ENCODE results near the gene ATP8B2.

Gene ATP8B2

GRCh38 chr1:154386643-154387352, 61.5 kb downstream of the ATP8B2 start:
- Histone ChIP-seq H3K36me3 (ENCODE audit: insufficient read depth) (no peaks in the 10 kb centered on the region), H3K9ac (no peak overlapping the region), H3K27ac (no peak overlapping the region), H3K4me3 (IDR thresholded peaks at IDR 0.05; ENCODE audit: insufficient read depth, low read depth, low read length) (no peak overlapping the region), H4K20me1 (ENCODE audit: insufficient read depth) (no peaks in the 10 kb centered on the region), H3K4me2 (no peak overlapping the region), H3K79me2 (ENCODE audit: insufficient read depth, low read depth) (no peaks in the 10 kb centered on the region), H2AFZ (ENCODE audit: low read depth) (no peak overlapping the region), H3K4me1 (ENCODE audit: low read depth, poor library complexity, severe bottlenecking) (peaks cover 13% of the 10 kb centered on the region), H3K27me3 (ENCODE audit: insufficient read depth, low read depth) (no peaks in the 10 kb centered on the region)
- TF ChIP-seq, protein P1, sequence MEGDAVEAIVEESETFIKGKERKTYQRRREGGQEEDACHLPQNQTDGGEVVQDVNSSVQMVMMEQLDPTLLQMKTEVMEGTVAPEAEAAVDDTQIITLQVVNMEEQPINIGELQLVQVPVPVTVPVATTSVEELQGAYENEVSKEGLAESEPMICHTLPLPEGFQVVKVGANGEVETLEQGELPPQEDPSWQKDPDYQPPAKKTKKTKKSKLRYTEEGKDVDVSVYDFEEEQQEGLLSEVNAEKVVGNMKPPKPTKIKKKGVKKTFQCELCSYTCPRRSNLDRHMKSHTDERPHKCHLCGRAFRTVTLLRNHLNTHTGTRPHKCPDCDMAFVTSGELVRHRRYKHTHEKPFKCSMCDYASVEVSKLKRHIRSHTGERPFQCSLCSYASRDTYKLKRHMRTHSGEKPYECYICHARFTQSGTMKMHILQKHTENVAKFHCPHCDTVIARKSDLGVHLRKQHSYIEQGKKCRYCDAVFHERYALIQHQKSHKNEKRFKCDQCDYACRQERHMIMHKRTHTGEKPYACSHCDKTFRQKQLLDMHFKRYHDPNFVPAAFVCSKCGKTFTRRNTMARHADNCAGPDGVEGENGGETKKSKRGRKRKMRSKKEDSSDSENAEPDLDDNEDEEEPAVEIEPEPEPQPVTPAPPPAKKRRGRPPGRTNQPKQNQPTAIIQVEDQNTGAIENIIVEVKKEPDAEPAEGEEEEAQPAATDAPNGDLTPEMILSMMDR (conservative IDR thresholded peaks at IDR 0.05; ENCODE audit: low read depth, low read length) = no peak

GRCh38 chr1:154391086-154391770, 65.9 kb downstream of the ATP8B2 start:
- H2AFZ ChIP-seq (ENCODE audit: low read depth) = no peak overlapping the region

DNA sequence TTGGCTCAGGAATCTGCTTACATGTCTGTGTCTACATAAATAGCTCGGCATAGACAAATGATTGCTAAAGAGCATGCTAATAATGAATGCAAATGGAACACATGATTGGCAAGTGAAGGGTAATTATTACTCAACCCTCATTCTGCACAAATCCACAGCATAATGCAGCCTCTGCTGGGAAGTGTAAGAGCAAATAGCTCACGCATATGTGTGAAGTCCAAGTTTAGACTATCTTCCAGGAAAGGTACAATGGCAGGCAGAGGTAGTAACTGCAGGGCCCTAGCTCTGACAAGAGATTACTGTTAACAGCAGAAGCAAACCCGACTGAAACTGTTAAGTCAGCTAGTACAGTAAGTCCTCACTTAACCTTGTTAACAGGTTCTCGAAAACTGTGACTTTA, 72.8 kb downstream of the ATP8B2 start:
- peak overlapping the region; percentile 9; the same call in 1 of the 2 replicates for H3K9ac ChIP-seq
- H3K79me2 ChIP-seq (ENCODE audit: insufficient read depth, low read depth) = no peaks in the 10 kb centered on the region
- peak overlapping the region; percentile 56 for H3K27ac ChIP-seq
- TF ChIP-seq, protein P1 (conservative IDR thresholded peaks at IDR 0.05; ENCODE audit: low read depth, low read length) = no peak
- H2AFZ ChIP-seq (ENCODE audit: low read depth) = peak overlapping the region; percentile 48
- peaks cover 50% of the 10 kb centered on the region for H3K4me1 ChIP-seq (ENCODE audit: low read depth, poor library complexity, severe bottlenecking)
- H3K36me3 ChIP-seq (ENCODE audit: insufficient read depth) = no peaks in the 10 kb centered on the region
- no peaks in the 10 kb centered on the region for H4K20me1 ChIP-seq (ENCODE audit: insufficient read depth)
- peak overlapping the region; percentile 68 for H3K4me2 ChIP-seq
- H3K4me3 ChIP-seq (IDR thresholded peaks at IDR 0.05; ENCODE audit: insufficient read depth, low read depth, low read length) = peak overlapping the region; percentile 72
- H3K27me3 ChIP-seq (ENCODE audit: insufficient read depth, low read depth) = no peaks in the 10 kb centered on the region

More at GRCh38 chr1:154391086-154391770, 65.9 kb downstream of the ATP8B2 start:
- Histone ChIP-seq H4K20me1 (ENCODE audit: insufficient read depth) (no peaks in the 10 kb centered on the region), H3K4me1 (ENCODE audit: low read depth, poor library complexity, severe bottlenecking) (no peaks in the 10 kb centered on the region), H3K27ac (no peak overlapping the region), H3K27me3 (ENCODE audit: insufficient read depth, low read depth) (no peaks in the 10 kb centered on the region), H3K36me3 (ENCODE audit: insufficient read depth) (no peaks in the 10 kb centered on the region), H3K4me2 (no peak overlapping the region), H3K9ac (no peak overlapping the region), H3K4me3 (IDR thresholded peaks at IDR 0.05; ENCODE audit: insufficient read depth, low read depth, low read length) (no peak overlapping the region), H3K79me2 (ENCODE audit: insufficient read depth, low read depth) (no peaks in the 10 kb centered on the region)
- TF ChIP-seq, protein P1 (conservative IDR thresholded peaks at IDR 0.05; ENCODE audit: low read depth, low read length) = no peak

DNA sequence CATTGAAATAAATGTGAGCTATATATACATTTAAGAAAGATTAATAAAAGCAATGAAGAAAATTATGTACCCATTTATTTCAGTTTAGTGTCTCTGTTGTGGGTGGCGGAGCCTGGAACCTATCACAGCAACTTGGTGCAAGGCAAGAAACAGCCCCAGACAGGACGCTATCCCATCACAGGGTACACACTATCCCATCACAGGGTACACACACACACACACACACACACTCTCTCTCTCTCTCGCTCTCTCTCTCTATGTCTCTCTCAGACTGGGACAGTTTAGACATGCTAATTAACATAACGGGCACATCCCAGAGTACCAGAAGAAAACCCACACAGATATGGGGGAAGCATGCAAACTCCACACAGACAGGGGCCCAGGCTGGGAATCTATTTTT, 73.4 kb downstream of the ATP8B2 start:
- no peaks in the 10 kb centered on the region for H3K27me3 ChIP-seq (ENCODE audit: insufficient read depth, low read depth)
- H3K4me3 ChIP-seq (IDR thresholded peaks at IDR 0.05; ENCODE audit: insufficient read depth, low read depth, low read length) = peak overlapping the region; percentile 58
- TF ChIP-seq, protein P1 (conservative IDR thresholded peaks at IDR 0.05; ENCODE audit: low read depth, low read length) = no peak
- peak overlapping the region; percentile 56 for H3K27ac ChIP-seq
- no peaks in the 10 kb centered on the region for H3K36me3 ChIP-seq (ENCODE audit: insufficient read depth)
- H2AFZ ChIP-seq (ENCODE audit: low read depth) = peak overlapping the region; percentile 48
- peak overlapping the region; percentile 68 for H3K4me2 ChIP-seq
- peak overlapping the region; percentile 9; the same call in 1 of the 2 replicates for H3K9ac ChIP-seq
- no peaks in the 10 kb centered on the region for H3K79me2 ChIP-seq (ENCODE audit: insufficient read depth, low read depth)
- H3K4me1 ChIP-seq (ENCODE audit: low read depth, poor library complexity, severe bottlenecking) = peaks cover 55% of the 10 kb centered on the region
- H4K20me1 ChIP-seq (ENCODE audit: insufficient read depth) = no peaks in the 10 kb centered on the region
